ENCODE measurements around the gene IFI16. TPM values are rescaled to one million over a fixed set of nuclear protein-coding genes. Genes with fewer than 3 reads are reported as not detected.

Gene IFI16
- polyA plus RNA-seq, 1 experiment: 81.8 TPM

- Histone ChIP-seq H3K27me3 (ENCODE audit: control insufficient read depth, insufficient read depth, low read length) (no peaks in the 10 kb centered on the region), H3K36me3 (ENCODE audit: control insufficient read depth, insufficient read depth, low read length) (no peaks in the 10 kb centered on the region), H3K4me3 (ENCODE audit: low read depth, low read length) (no peak overlapping the region)
- POLR2A ChIA-PET: no interaction called here
- CTCF ChIA-PET: interaction anchor here (0.6 to 1.1 kb wide), 2 partner anchors 137 to 196 kb away, joined by 3 to 4 read pairs; no protein-coding TSS in a partner anchor
- DNase-seq (ENCODE audit: low read depth): no peak
- no peak for TF ChIP-seq CTCF (IDR thresholded peaks at IDR 0.05; ENCODE audit: insufficient read depth, low read depth, low read length)
These were observed 25.3 kb upstream of the IFI16 start for GRCh38 chr1:158984386-158984785.

- no peak for TF ChIP-seq CTCF (IDR thresholded peaks at IDR 0.05; ENCODE audit: insufficient read depth, low read depth, low read length)
- no peaks in the 10 kb centered on the region for H3K36me3 ChIP-seq (ENCODE audit: control insufficient read depth, insufficient read depth, low read length)
- CTCF ChIA-PET: interaction anchor here (2.1 kb wide), 1 partner anchor 9 kb away, joined by 7 read pairs; no protein-coding TSS in a partner anchor
- no peak overlapping the region for H3K4me3 ChIP-seq (ENCODE audit: low read depth, low read length)
- POLR2A ChIA-PET: interaction anchor here (0.7 kb wide), 1 partner anchor 468 kb away, joined by 5 read pairs; no protein-coding TSS in a partner anchor
- no peaks in the 10 kb centered on the region for H3K27me3 ChIP-seq (ENCODE audit: control insufficient read depth, insufficient read depth, low read length)
- DNase-seq (ENCODE audit: low read depth): no peak
These were observed 20.3 kb upstream of the IFI16 start for GRCh38 chr1:158989424-158989823.

GRCh38 chr1:158992787-158993312, 16.9 kb upstream of the IFI16 start:
- H3K4me3 ChIP-seq (ENCODE audit: low read depth, low read length): no peak overlapping the region
- no peaks in the 10 kb centered on the region for H3K36me3 ChIP-seq (ENCODE audit: control insufficient read depth, insufficient read depth, low read length)
- TF ChIP-seq CTCF (IDR thresholded peaks at IDR 0.05; ENCODE audit: insufficient read depth, low read depth, low read length): no peak
- DNase-seq (ENCODE audit: low read depth): no peak
- 0 out of 2 replicates have a peak, but pooled peaks cover 2% of the 10 kb centered on the region for H3K27me3 ChIP-seq (ENCODE audit: control insufficient read depth, insufficient read depth, low read length)
- ChIA-PET CTCF (no interaction called here), POLR2A (no interaction called here)

GRCh38 chr1:158996998-158997397, 12.7 kb upstream of the IFI16 start:
- Histone ChIP-seq H3K4me3 (ENCODE audit: low read depth, low read length) (no peak overlapping the region), H3K36me3 (ENCODE audit: control insufficient read depth, insufficient read depth, low read length) (no peaks in the 10 kb centered on the region), H3K27me3 (ENCODE audit: control insufficient read depth, insufficient read depth, low read length) (0 out of 2 replicates have a peak, but pooled peaks cover 2% of the 10 kb centered on the region)
- ChIA-PET POLR2A (no interaction called here), CTCF (interaction anchor here (2.0 to 2.5 kb wide), 2 partner anchors 12 to 793 kb away, joined by 6 to 30 read pairs; partner anchors contain the start of gene IFI16)
- no peak for TF ChIP-seq CTCF (IDR thresholded peaks at IDR 0.05; ENCODE audit: insufficient read depth, low read depth, low read length)
- no peak for DNase-seq (ENCODE audit: low read depth)

- DNase-seq (ENCODE audit: low read depth): no peak
- Histone ChIP-seq H3K4me3 (ENCODE audit: low read depth, low read length) (no peak overlapping the region), H3K27me3 (ENCODE audit: control insufficient read depth, insufficient read depth, low read length) (0 out of 2 replicates have a peak, but pooled peaks cover 2% of the 10 kb centered on the region), H3K36me3 (ENCODE audit: control insufficient read depth, insufficient read depth, low read length) (no peaks in the 10 kb centered on the region)
- POLR2A ChIA-PET: no interaction called here
- no peak for TF ChIP-seq CTCF (IDR thresholded peaks at IDR 0.05; ENCODE audit: insufficient read depth, low read depth, low read length)
- CTCF ChIA-PET: interaction anchor here (0.7 to 2.5 kb wide), 11 partner anchors 10 to 794 kb away, joined by 3 to 30 read pairs (median 6); partner anchors contain the start of gene IFI16
These were observed 11.5 kb upstream of the IFI16 start for GRCh38 chr1:158998037-158998780.

Measured in BJ (cell line).